Psoas muscle (tissue), 8 donors: ENCODE measurements around the gene LRIF1. TPM values are rescaled to one million over a fixed set of nuclear protein-coding genes. Genes with fewer than 3 reads are reported as not detected.

Experiments used
- ATAC-seq, 4 donors: fragments of 200-7000 bp; cut with Tn5 transposase; one replicate each; pipeline ENCODE4 v1.9.1; 2020; ENCODE audit warnings: moderate library complexity in 3 of 4, mild to moderate bottlenecking in 2 of 4
- DNase-seq, 2 donors: peaks; one replicate each; pipeline ENCODE4 v3.0.0-alpha.2; 2020
- H3K27ac ChIP-seq: fragments of 200-600 bp; one replicate; pipeline ENCODE4 v1.8.0; 2022
- H3K27me3 ChIP-seq, 3 donors: fragments of 200-600 bp in 1 of 3; one replicate each; pipeline versions ENCODE4 v1.6.1 to v1.8.0; 2013 to 2022; ENCODE audit warnings: low read length in 2 of 3, mild to moderate bottlenecking in 2 of 3, moderate library complexity in 1 of 3; ENCODE audit not compliant: insufficient read depth in 3 of 3
- H3K36me3 ChIP-seq, 2 donors: fragments of 200-600 bp in 1 of 2; one replicate each; pipeline versions ENCODE4 v1.6.1 to v1.8.0; 2013 to 2022; ENCODE audit warnings: low read depth in 1 of 2, mild to moderate bottlenecking in 1 of 2, moderate library complexity in 1 of 2; ENCODE audit not compliant: insufficient read depth in 1 of 2
- H3K4me1 ChIP-seq: fragments of 200-600 bp; one replicate; pipeline ENCODE4 v1.8.0; 2022
- H3K4me3 ChIP-seq: fragments of 200-600 bp; one replicate; pipeline ENCODE4 v1.8.0; 2022; ENCODE audit warnings: mild to moderate bottlenecking
- H3K9me3 ChIP-seq: fragments of 200-600 bp; one replicate; pipeline ENCODE4 v1.8.0; 2022
- CTCF ChIP-seq: fragments of 200-600 bp; IDR thresholded peaks from one replicate; pipeline ENCODE4 v1.8.0; 2022; ENCODE audit warnings: antibody characterized with exemption
- WGBS, 3 donors: extraction: QIAGEN DNeasy Blood & Tissue Kit; methylation state at CpG; one replicate each; pipeline versions ENCODE4 v1.1.6 to v1.1.7; 2013; 5-methylcytosine and 5-hydroxymethylcytosine counted together
- intact Hi-C, 2 donors: fragments of 100-400 bp; cut with DNase I; formaldehyde crosslinking; loops; one replicate each; pipeline versions ENCODE4 v1.11.0 to v1.14.2; 2022
- polyA plus RNA-seq, 3 donors: library from polyadenylated mRNA; stranded (reverse); fragments of 200-250 nt; gene quantifications; one replicate each; pipeline ENCODE4 v1.2.3, GENCODE V29; 2013
- total RNA-seq, 4 donors: library from RNA; stranded (reverse); fragmentation: NEBNext Ultra II Directional in 2 of 4; extraction: Animal tissue kit (Norgen Biotek cat#: 25700) in 2 of 4; gene quantifications; one replicate each; pipeline versions ENCODE4 v1.2.1 to v1.2.4, GENCODE V29; 2021 to 2023
- donor health status: healthy with polysubstance abuse.
- donor health status: DM: no; HTN: no; CAD: no; lungs with moderate emphysema.
- donor health status: Bipolar disorder and iron deficiency.
- donor health status: healthy.
- donor health status: DM: yes; HTN: yes; CAD: no.
- donor health status: DM: no; HTN: no; CAD: no.
- donor health status: DM: no; HTN: no; CAD: no.
- donor health status: DM: yes; HTN: yes; CAD: no.

The LRIF1 gene
- total and polyA plus RNA-seq, 7 donors: 6.3 to 51.9 (median 10.6) TPM

- Histone ChIP-seq H3K27ac (no peak overlapping the region), H3K4me3 (no peak overlapping the region), H3K36me3 (no peaks in the 10 kb centered on the region), H3K4me1 (no peaks in the 10 kb centered on the region), H3K27me3 (no peaks in the 10 kb centered on the region), H3K9me3 (no peaks in the 10 kb centered on the region)
- TF ChIP-seq CTCF: no peak
- WGBS, 3 donors: 90 to 97% (median 94%) methylated on average over 1 of the region's 1 CpG
- ATAC-seq (no peak), DNase-seq (no peak)
- intact Hi-C loops: no loop called here
These were observed 41.8 kb downstream of the LRIF1 start for GRCh38 chr1:110921953-110922352.

- TF ChIP-seq CTCF: no peak
- no peak for ATAC-seq
- no peak overlapping the region for H3K27ac ChIP-seq
- H3K27me3 ChIP-seq: no peaks in the 10 kb centered on the region
- 82 to 93% (median 88%) methylated on average over 1 of the region's 1 CpG for WGBS, 3 donors
- no peaks in the 10 kb centered on the region for H3K4me1 ChIP-seq
- H3K9me3 ChIP-seq: no peaks in the 10 kb centered on the region
- no peak for DNase-seq
- no peak overlapping the region for H3K4me3 ChIP-seq
- no peaks in the 10 kb centered on the region for H3K36me3 ChIP-seq
- intact Hi-C loops: no loop called here
These were observed 45.7 kb downstream of the LRIF1 start for GRCh38 chr1:110918016-110918415.

DNA sequence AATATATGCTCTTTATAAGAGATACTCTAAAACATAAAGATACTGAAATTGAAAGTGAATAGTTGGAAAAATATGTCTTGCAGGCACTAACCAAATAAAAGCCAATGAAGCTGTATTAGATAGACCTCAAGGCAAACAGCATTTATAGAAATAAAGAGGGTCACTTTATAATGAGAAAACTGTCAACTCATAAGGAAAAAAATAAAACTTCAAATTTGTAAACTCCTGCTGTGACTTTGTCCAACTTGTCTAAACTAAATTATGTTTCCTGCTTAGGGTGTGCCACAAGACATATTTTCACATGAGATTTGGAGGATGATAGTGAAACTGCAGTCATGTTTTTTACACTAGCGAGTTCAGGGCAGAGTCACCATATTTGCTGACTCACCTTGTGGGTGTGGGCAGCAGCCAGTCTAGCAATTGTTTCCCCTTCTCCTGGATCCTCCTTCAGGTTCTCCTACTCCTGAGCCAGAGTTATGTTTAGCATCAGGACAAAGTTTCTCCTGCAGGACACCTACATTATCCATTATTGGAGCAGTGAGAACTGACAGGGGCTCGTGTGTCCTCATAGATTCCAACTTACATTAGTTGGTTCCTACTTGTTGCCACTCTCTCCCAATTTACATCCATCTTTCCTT, 46.9 kb downstream of the LRIF1 start:
- no peaks in the 10 kb centered on the region for H3K27me3 ChIP-seq
- no peaks in the 10 kb centered on the region for H3K4me1 ChIP-seq
- 32 to 45% (median 39%) methylated on average over 2 of the region's 2 CpGs for WGBS, 3 donors
- H3K27ac ChIP-seq: no peak overlapping the region
- intact Hi-C loops: no loop called here
- ATAC-seq (no peak), DNase-seq (no peak)
- H3K36me3 ChIP-seq: no peaks in the 10 kb centered on the region
- TF ChIP-seq CTCF: no peak
- no peaks in the 10 kb centered on the region for H3K9me3 ChIP-seq
- H3K4me3 ChIP-seq: no peak overlapping the region

GRCh38 chr1:110916274-110916668, 47.5 kb downstream of the LRIF1 start:
- intact Hi-C loops: no loop called here
- no peak for TF ChIP-seq CTCF
- H3K36me3 ChIP-seq: no peaks in the 10 kb centered on the region
- H3K27ac ChIP-seq: no peak overlapping the region
- DNase-seq (no peak), ATAC-seq (no peak)
- no peak overlapping the region for H3K4me3 ChIP-seq
- H3K4me1 ChIP-seq: no peaks in the 10 kb centered on the region
- no peaks in the 10 kb centered on the region for H3K9me3 ChIP-seq
- no peaks in the 10 kb centered on the region for H3K27me3 ChIP-seq
- 56 to 70% (median 62%) methylated on average over 2 of the region's 2 CpGs for WGBS, 3 donors

GRCh38 chr1:110915804-110916203, 47.9 kb downstream of the LRIF1 start:
- Histone ChIP-seq H3K4me1 (no peaks in the 10 kb centered on the region), H3K27me3 (no peaks in the 10 kb centered on the region), H3K27ac (no peak overlapping the region), H3K9me3 (no peaks in the 10 kb centered on the region), H3K36me3 (no peaks in the 10 kb centered on the region), H3K4me3 (no peak overlapping the region)
- intact Hi-C loops: no loop called here
- DNase-seq (no peak), ATAC-seq (no peak)
- TF ChIP-seq CTCF: no peak
- WGBS, 3 donors: 57 to 66% (median 62%) methylated on average over 2 of the region's 2 CpGs
